ENCODE data around the gene ARL6IP4.

DNA sequence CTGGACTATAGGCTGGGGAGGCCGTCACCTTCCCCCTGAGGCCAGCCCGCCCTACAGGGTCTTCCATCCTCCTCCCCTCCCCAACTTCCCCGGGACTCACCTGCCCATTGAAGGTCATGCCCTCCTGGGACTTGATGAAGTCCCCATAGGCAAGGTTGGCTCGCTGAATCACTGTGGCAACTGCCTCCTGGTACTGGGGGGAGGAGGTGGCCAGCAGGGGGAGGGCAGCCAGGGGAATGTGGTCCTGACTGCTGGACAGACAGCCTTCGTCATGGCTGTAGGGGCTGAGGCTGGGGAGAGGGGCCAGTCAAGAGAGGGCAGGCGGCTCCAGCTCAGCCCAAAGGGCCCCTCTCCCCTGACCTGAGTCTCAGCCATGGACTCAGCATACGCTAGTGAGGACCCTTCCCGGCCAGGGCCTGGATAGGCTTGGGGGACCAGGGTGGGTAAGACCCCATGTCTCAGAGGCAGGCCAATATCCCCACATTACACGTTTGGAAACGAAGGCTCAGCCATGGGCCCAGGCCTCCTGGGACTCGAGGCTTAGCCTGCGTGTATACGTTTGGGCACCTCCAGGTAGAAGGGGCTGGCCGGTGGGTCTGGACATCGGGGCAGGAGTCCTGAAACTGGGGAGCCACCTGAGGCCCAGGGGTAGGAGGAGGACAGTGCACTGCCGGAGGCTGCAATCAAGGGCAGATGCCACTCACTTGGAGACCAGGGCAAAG lies 16.3 kb downstream of the ARL6IP4 start:
- TF ChIP-seq CTCF (IDR thresholded peaks at IDR 0.05) = no peak
- no peak for TF ChIP-seq POLR2A (IDR thresholded peaks at IDR 0.05)
